Measurements from ENCODE around the gene TRIM66. TPM values are rescaled to one million over a fixed set of nuclear protein-coding genes. Genes with fewer than 3 reads are reported as not detected.
A peak's percentile ranks its signal among the peaks of the same experiment; 100 is the strongest.

Gene TRIM66
- total RNA-seq, 4 donors from 2014 or later, result 12.1 to 34.2 (median 19.8) TPM

DNA sequence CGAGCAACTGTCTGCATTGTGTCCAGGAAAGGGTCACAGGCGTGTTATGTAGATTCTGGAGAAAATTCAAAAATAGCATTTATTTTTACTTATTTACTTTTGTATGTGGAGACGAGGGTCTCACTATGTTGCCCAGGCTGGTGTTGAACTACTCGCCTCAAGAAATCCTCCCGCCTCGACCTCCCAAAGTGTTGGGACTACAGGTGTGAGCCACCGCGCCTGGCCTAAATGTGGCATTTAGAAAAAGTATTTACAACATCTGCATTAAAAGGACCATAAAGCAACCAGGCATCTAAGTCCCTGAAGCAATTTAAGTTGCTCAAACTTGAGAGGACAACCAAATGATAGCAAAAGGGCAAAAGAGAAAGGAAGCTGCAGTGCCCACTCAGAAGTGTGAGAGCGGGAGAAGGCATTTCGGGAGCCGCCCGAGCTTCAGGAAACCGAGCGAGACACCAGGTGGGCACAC is 595 bp downstream of the TRIM66 start:
- H3K27ac ChIP-seq, result peak overlapping the region; percentile 86 to 95 (median 93)
- peaks cover 0 to 18% (median 10%) of the 10 kb centered on the region in 4 donors for H3K4me1 ChIP-seq
- peak in 1 of 3 donors; percentile 22 for DNase-seq
- peak overlapping the region; percentile 67 to 93 (median 85) for H3K4me3 ChIP-seq
- no peak for TF ChIP-seq POLR2A (IDR thresholded peaks at IDR 0.05)
- TF ChIP-seq, protein P1, sequence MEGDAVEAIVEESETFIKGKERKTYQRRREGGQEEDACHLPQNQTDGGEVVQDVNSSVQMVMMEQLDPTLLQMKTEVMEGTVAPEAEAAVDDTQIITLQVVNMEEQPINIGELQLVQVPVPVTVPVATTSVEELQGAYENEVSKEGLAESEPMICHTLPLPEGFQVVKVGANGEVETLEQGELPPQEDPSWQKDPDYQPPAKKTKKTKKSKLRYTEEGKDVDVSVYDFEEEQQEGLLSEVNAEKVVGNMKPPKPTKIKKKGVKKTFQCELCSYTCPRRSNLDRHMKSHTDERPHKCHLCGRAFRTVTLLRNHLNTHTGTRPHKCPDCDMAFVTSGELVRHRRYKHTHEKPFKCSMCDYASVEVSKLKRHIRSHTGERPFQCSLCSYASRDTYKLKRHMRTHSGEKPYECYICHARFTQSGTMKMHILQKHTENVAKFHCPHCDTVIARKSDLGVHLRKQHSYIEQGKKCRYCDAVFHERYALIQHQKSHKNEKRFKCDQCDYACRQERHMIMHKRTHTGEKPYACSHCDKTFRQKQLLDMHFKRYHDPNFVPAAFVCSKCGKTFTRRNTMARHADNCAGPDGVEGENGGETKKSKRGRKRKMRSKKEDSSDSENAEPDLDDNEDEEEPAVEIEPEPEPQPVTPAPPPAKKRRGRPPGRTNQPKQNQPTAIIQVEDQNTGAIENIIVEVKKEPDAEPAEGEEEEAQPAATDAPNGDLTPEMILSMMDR (IDR thresholded peaks at IDR 0.05), result no peak
- H3K36me3 ChIP-seq, result peaks cover 0 to 29% (median 0%) of the 10 kb centered on the region in 3 donors
- H3K27me3 ChIP-seq, result no peaks in the 10 kb centered on the region
- no peaks in the 10 kb centered on the region for H3K9me3 ChIP-seq

DNA sequence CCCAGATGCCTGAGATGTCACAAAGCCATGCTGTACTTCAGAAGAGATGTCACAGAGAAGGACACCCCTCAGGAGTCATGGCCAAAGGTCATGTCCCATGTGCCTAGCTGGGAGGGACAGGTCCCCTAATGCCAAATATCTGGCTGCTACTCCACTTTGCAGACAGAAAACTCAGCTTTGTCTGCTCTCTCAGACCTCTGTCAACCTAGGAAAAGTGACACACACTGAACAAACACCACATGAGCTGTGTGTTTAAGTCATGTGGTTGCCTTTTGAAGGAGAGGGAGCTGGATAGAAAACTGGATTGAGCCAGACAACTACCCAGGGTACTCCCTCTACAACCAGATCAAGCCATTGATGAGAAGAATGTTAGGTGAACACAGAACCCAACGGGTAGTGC is 3.5 kb downstream of the TRIM66 start:
- Histone ChIP-seq H3K9me3 (no peaks in the 10 kb centered on the region), H3K27ac (no peak overlapping the region), H3K4me3 (no peak overlapping the region), H3K36me3 (peaks cover 0 to 7% (median 0%) of the 10 kb centered on the region in 3 donors), H3K27me3 (no peaks in the 10 kb centered on the region), H3K4me1 (peaks cover 0 to 8% (median 6%) of the 10 kb centered on the region in 4 donors)
- DNase-seq, result no peak
- TF ChIP-seq POLR2A (IDR thresholded peaks at IDR 0.05), result no peak
- TF ChIP-seq, protein P1 (IDR thresholded peaks at IDR 0.05), result no peak

DNA sequence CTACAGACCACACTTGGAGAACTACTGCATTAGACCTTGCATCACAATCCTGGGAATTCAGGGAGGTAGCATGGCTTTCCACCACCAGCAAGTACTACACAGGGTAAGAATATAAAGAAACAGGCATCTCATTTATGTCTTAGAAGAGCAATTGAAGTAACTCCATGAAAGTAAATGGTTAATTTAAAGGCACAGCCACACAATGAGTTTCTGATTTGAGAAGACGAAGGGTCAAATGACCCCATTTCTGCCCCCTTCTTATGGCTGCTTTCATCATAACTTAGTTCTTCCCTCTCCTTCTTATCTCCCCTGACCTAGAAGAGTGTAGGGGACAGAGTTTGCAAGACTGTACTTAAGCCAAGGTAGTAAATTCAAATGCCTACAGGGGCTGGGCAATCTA is 6.0 kb downstream of the TRIM66 start:
- Histone ChIP-seq H3K27ac (no peak overlapping the region), H3K36me3 (peaks cover 0 to 14% (median 0%) of the 10 kb centered on the region in 3 donors), H3K27me3 (no peaks in the 10 kb centered on the region), H3K4me1 (peaks cover 0 to 6% (median 0%) of the 10 kb centered on the region in 4 donors), H3K9me3 (no peaks in the 10 kb centered on the region), H3K4me3 (no peak overlapping the region)
- TF ChIP-seq, protein P1 (IDR thresholded peaks at IDR 0.05), result no peak
- no peak for TF ChIP-seq POLR2A (IDR thresholded peaks at IDR 0.05)
- no peak for DNase-seq

DNA sequence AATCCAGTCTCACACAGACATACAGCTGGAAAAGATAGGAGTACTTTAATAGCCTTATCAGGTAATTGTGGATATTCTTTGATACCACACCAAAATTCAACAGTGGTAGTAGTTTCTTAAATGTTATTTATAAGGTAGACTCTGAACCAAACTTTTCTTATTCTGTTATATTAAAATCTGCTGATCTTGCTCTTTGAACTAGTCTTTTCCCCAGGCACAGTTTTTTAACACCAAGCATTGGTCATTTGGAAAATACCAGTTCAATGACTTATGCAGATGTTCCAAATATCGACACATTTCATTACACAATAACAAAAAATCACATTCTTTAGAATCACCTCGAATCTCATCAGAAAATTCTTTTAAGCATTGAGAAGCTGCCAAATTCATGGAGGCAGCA is 7.6 kb downstream of the TRIM66 start:
- no peak overlapping the region for H3K4me3 ChIP-seq
- peaks cover 0 to 6% (median 0%) of the 10 kb centered on the region in 4 donors for H3K4me1 ChIP-seq
- H3K9me3 ChIP-seq, result no peaks in the 10 kb centered on the region
- peaks cover 0 to 14% (median 0%) of the 10 kb centered on the region in 3 donors for H3K36me3 ChIP-seq
- no peak overlapping the region for H3K27ac ChIP-seq
- DNase-seq, result no peak
- TF ChIP-seq, protein P1 (IDR thresholded peaks at IDR 0.05), result no peak
- TF ChIP-seq POLR2A (IDR thresholded peaks at IDR 0.05), result no peak
- no peaks in the 10 kb centered on the region for H3K27me3 ChIP-seq

DNA sequence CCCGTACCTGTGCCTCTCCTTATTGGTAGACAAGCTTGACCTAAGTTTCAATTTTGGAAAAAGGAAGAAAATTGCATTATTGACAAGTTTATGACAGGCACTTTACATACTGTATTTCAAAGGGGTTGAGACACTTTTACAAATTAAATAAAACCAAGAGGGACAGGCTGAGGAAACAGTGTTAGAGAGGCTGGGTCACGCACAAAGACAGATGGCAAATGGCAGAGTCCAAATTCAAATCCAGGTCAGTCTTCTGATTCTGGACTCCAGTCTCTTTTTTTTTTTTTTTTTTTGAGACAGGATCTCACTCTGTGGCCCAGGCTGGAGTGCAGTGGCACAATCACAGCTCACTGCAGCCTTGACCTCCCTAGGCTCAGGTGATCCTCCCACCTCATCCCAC is 10.1 kb downstream of the TRIM66 start:
- no peak for TF ChIP-seq POLR2A (IDR thresholded peaks at IDR 0.05)
- TF ChIP-seq, protein P1 (IDR thresholded peaks at IDR 0.05), result no peak
- DNase-seq, result no peak
- H3K9me3 ChIP-seq, result no peaks in the 10 kb centered on the region
- H3K4me1 ChIP-seq, result peaks cover 0 to 6% (median 0%) of the 10 kb centered on the region in 4 donors
- H3K27me3 ChIP-seq, result no peaks in the 10 kb centered on the region
- peaks cover 0 to 7% (median 0%) of the 10 kb centered on the region in 3 donors for H3K36me3 ChIP-seq
- no peak overlapping the region for H3K4me3 ChIP-seq
- peak overlapping the region in 3 of 4 donors; percentile 21 to 66 (median 64) for H3K27ac ChIP-seq

Measured in Peyer's patch (tissue), 4 donors.